Neuronal stem cell (in vitro differentiated cells): ENCODE results near the gene NUDT22.

Experiments used
- DNase-seq: peaks from one replicate; pipeline ENCODE4 v3.0.0-alpha.2; 2013; ENCODE audit warnings: low spot score
- H2AFZ ChIP-seq: one replicate; pipeline ENCODE4 v1.6.1; 2013; ENCODE audit warnings: mild to moderate bottlenecking, low read length, inconsistent platforms
- H2AK5ac ChIP-seq: 2 replicates; pipeline ENCODE4 v1.6.1; 2013; ENCODE audit warnings: low read depth, mild to moderate bottlenecking, inconsistent platforms, low read length, moderate library complexity, mixed read lengths
- H2BK120ac ChIP-seq: 2 replicates; pipeline ENCODE4 v1.6.1; 2013; ENCODE audit warnings: low read depth, mild to moderate bottlenecking, inconsistent platforms, low read length, moderate library complexity, mixed read lengths
- H2BK12ac ChIP-seq: one replicate; pipeline ENCODE4 v1.6.1; 2013; ENCODE audit warnings: low read length, inconsistent platforms
- H2BK15ac ChIP-seq: 2 replicates; pipeline ENCODE4 v1.6.1; 2013; ENCODE audit warnings: mild to moderate bottlenecking, low read length, inconsistent platforms, mixed read lengths
- H2BK5ac ChIP-seq: one replicate; pipeline ENCODE4 v1.6.1; 2013; ENCODE audit warnings: inconsistent platforms, mild to moderate bottlenecking, low read length, moderate library complexity
- H3K14ac ChIP-seq: one replicate; pipeline ENCODE4 v1.6.1; 2013; ENCODE audit warnings: low read length, inconsistent platforms
- H3K18ac ChIP-seq: 2 replicates; pipeline ENCODE4 v1.6.1; 2013; ENCODE audit warnings: low read length, inconsistent platforms
- H3K23ac ChIP-seq: 2 replicates; pipeline ENCODE4 v1.6.1; 2013; ENCODE audit warnings: low read depth, mild to moderate bottlenecking, mixed read lengths, low read length, inconsistent platforms; ENCODE audit not compliant: poor library complexity
- H3K27ac ChIP-seq: replicated peaks from 3 replicates; pipeline ENCODE4 v1.5.1; 2013; ENCODE audit warnings: low read length, inconsistent platforms
- H3K27me3 ChIP-seq, 3 experiments: 2 replicates each; pipeline ENCODE4 v1.6.1; 2013; ENCODE audit warnings: low read length in 3 of 3, mild to moderate bottlenecking in 2 of 3, inconsistent platforms in 1 of 3, low read depth in 1 of 3, mixed read lengths in 1 of 3, moderate library complexity in 1 of 3; ENCODE audit not compliant: control insufficient read depth in 3 of 3, insufficient read depth in 3 of 3
- H3K36me3 ChIP-seq, 2 donors: replicated peaks in 1 of 2; 2 replicates each; pipeline ENCODE4 v1.6.1; 2013; ENCODE audit warnings: low read length in 2 of 2; ENCODE audit not compliant: control insufficient read depth in 2 of 2, insufficient read depth in 2 of 2
- H3K4ac ChIP-seq: 2 replicates; pipeline ENCODE4 v1.6.1; 2013; ENCODE audit warnings: inconsistent platforms, mild to moderate bottlenecking, low read length, moderate library complexity
- H3K4me1 ChIP-seq, 2 donors: 1 replicate in 1 of 2; 2 replicates in 1 of 2; pipeline ENCODE4 v1.6.1; 2013; ENCODE audit warnings: low read length in 2 of 2, low read depth in 1 of 2; ENCODE audit not compliant: control insufficient read depth in 2 of 2, insufficient read depth in 1 of 2
- H3K4me2 ChIP-seq: one replicate; pipeline ENCODE4 v1.6.1; 2013; ENCODE audit warnings: mild to moderate bottlenecking, low read length, inconsistent platforms; ENCODE audit not compliant: insufficient read depth, poor library complexity, severe bottlenecking
- H3K4me3 ChIP-seq, 2 donors: 2 replicates each; pipeline ENCODE4 v1.5.1; 2013; ENCODE audit warnings: low read length in 2 of 2, mild to moderate bottlenecking in 2 of 2, inconsistent platforms in 1 of 2, moderate library complexity in 1 of 2
- H3K79me1 ChIP-seq: one replicate; pipeline ENCODE4 v1.6.1; 2013; ENCODE audit warnings: low read depth, mild to moderate bottlenecking, inconsistent platforms, low read length, moderate library complexity
- H3K9ac ChIP-seq: one replicate; pipeline ENCODE4 v1.6.1; 2013; ENCODE audit warnings: mild to moderate bottlenecking, low read depth, low read length, inconsistent platforms; ENCODE audit not compliant: poor library complexity
- H3K9me3 ChIP-seq, 2 donors: replicated peaks in 1 of 2; 2 replicates each; pipeline versions ENCODE3 to v1.6.1; 2013; ENCODE audit warnings: low read length in 2 of 2, mild to moderate bottlenecking in 2 of 2, inconsistent platforms in 1 of 2, low read depth in 1 of 2, mixed read lengths in 1 of 2, moderate library complexity in 1 of 2; ENCODE audit not compliant: control insufficient read depth in 2 of 2, insufficient read depth in 1 of 2
- H4K8ac ChIP-seq: one replicate; pipeline ENCODE4 v1.6.1; 2013; ENCODE audit warnings: low read depth, mild to moderate bottlenecking, inconsistent platforms, low read length, moderate library complexity
- H4K91ac ChIP-seq: one replicate; pipeline ENCODE4 v1.6.1; 2013; ENCODE audit warnings: low read length, low read depth, mild to moderate bottlenecking, inconsistent platforms; ENCODE audit not compliant: poor library complexity
- WGBS, 2 donors: extraction: QIAGEN DNeasy Blood & Tissue Kit; methylation state at CpG; one replicate each; pipeline ENCODE4 v1.1.7; 2013; ENCODE audit warnings: missing lambda C conversion rate in 2 of 2, mixed read lengths in 1 of 2; ENCODE audit not compliant: insufficient read length in 2 of 2, insufficient replicate concordance in 1 of 2; ENCODE audit errors: extremely low coverage in 2 of 2; 5-methylcytosine and 5-hydroxymethylcytosine counted together

NUDT22 gene

GRCh38 chr11:64229090-64229743 lies 3.1 kb downstream of the NUDT22 start:
- Histone ChIP-seq H3K9ac (peak overlapping the region; percentile 73), H4K8ac (no peak overlapping the region), H3K4ac (no peak overlapping the region), H3K27me3 (peaks cover 0 to 27% (median 0%) of the 10 kb centered on the region in 3 experiments), H3K14ac (no peak overlapping the region), H3K4me2 (no peak overlapping the region), H2BK12ac (no peak overlapping the region), H3K4me1 (peaks cover 23 to 25% of the 10 kb centered on the region in 2 donors), H4K91ac (no peak overlapping the region), H3K23ac (peak overlapping the region; percentile 37), H3K27ac (no peak overlapping the region), H3K36me3 (peaks cover 0 to 9% of the 10 kb centered on the region in 2 donors), H2BK15ac (peak overlapping the region; percentile 43), H3K4me3 (peak overlapping the region in 1 of 2 donors; percentile 72), H2AK5ac (peak overlapping the region; percentile 83), H3K9me3 (no peaks in the 10 kb centered on the region), H2AFZ (no peak overlapping the region), H2BK120ac (no peak overlapping the region), H2BK5ac (no peak overlapping the region), H3K79me1 (peaks cover 3% of the 10 kb centered on the region), H3K18ac (peak overlapping the region; percentile 15)
- DNase-seq, result no peak
- no CpG with 5 or more reads among the region's 12 CpGs for WGBS, 2 donors

- peak overlapping the region; percentile 45 for H3K27ac ChIP-seq
- DNase-seq, result no peak
- no peak overlapping the region for H3K14ac ChIP-seq
- no CpG with 5 or more reads among the region's 13 CpGs for WGBS, 2 donors
- no peak overlapping the region for H3K18ac ChIP-seq
- peaks cover 23 to 25% of the 10 kb centered on the region in 2 donors for H3K4me1 ChIP-seq
- H4K91ac ChIP-seq, result no peak overlapping the region
- H3K4ac ChIP-seq, result no peak overlapping the region
- peak overlapping the region; percentile 72 to 75 for H3K4me3 ChIP-seq
- H2BK12ac ChIP-seq, result no peak overlapping the region
- no peak overlapping the region for H3K23ac ChIP-seq
- no peak overlapping the region for H2BK120ac ChIP-seq
- no peak overlapping the region for H3K9ac ChIP-seq
- H2AK5ac ChIP-seq, result peak overlapping the region; percentile 83
- peak overlapping the region; percentile 43 for H2BK15ac ChIP-seq
- H4K8ac ChIP-seq, result no peak overlapping the region
- H3K36me3 ChIP-seq, result peaks cover 0 to 5% of the 10 kb centered on the region in 2 donors
- no peaks in the 10 kb centered on the region for H3K9me3 ChIP-seq
- H3K4me2 ChIP-seq, result peak overlapping the region; percentile 59
- peaks cover 0 to 27% (median 0%) of the 10 kb centered on the region in 3 experiments for H3K27me3 ChIP-seq
- H2AFZ ChIP-seq, result peak overlapping the region; percentile 91
- peaks cover 3% of the 10 kb centered on the region for H3K79me1 ChIP-seq
- no peak overlapping the region for H2BK5ac ChIP-seq
Measured at GRCh38 chr11:64229744-64230170, 3.7 kb downstream of the NUDT22 start.

GRCh38 chr11:64230171-64230984 lies 4.3 kb downstream of the NUDT22 start, which contains the start of gene DNAJC4:
Gene DNAJC4 (plus strand): TSS chr11:64230548. CDS start chr11:64230855, 307 bp downstream.
- Histone ChIP-seq H3K4me1 (peaks cover 18 to 21% of the 10 kb centered on the region in 2 donors), H3K9me3 (no peaks in the 10 kb centered on the region), H3K27ac (peak within 1 kb of the TSS; percentile 45), H3K9ac (peak within 1 kb of the TSS; percentile 95), H2BK5ac (no peak within 1 kb of the TSS), H3K27me3 (peaks cover 0 to 32% (median 0%) of the 10 kb centered on the region in 3 experiments), H3K14ac (peak within 1 kb of the TSS; percentile 83), H2AK5ac (peak within 1 kb of the TSS; percentile 83), H4K91ac (no peak within 1 kb of the TSS), H3K18ac (peak within 1 kb of the TSS; percentile 94), H3K4me2 (peak within 1 kb of the TSS; percentile 59), H3K4ac (no peak within 1 kb of the TSS), H3K4me3 (peak within 1 kb of the TSS; percentile 72 to 86), H2BK15ac (peak within 1 kb of the TSS; percentile 80), H2BK12ac (peak within 1 kb of the TSS; percentile 95), H3K23ac (peak within 1 kb of the TSS; percentile 90), H3K36me3 (peaks cover 0 to 5% of the 10 kb centered on the region in 2 donors), H2AFZ (peak within 1 kb of the TSS; percentile 91), H2BK120ac (peak within 1 kb of the TSS; percentile 88), H3K79me1 (peaks cover 3% of the 10 kb centered on the region), H4K8ac (no peak within 1 kb of the TSS)
- DNase-seq, result peak; percentile 95
- no CpG with 5 or more reads among the region's 62 CpGs for WGBS, 2 donors

GRCh38 chr11:64230985-64231365 lies 4.9 kb downstream of the NUDT22 start:
- WGBS, 2 donors, result no CpG with 5 or more reads among the region's 8 CpGs
- Histone ChIP-seq H3K4me1 (peaks cover 18 to 20% of the 10 kb centered on the region in 2 donors), H3K14ac (no peak overlapping the region), H2BK120ac (peak overlapping the region; percentile 88), H2BK5ac (no peak overlapping the region), H2BK15ac (no peak overlapping the region), H4K91ac (no peak overlapping the region), H3K79me1 (peaks cover 6% of the 10 kb centered on the region), H2BK12ac (no peak overlapping the region), H3K9me3 (no peaks in the 10 kb centered on the region), H3K4me2 (peak overlapping the region; percentile 59), H3K27me3 (peaks cover 0 to 36% (median 0%) of the 10 kb centered on the region in 3 experiments), H2AK5ac (no peak overlapping the region), H3K9ac (peak overlapping the region; percentile 95), H3K4me3 (peak overlapping the region; percentile 72 to 86), H3K18ac (peak overlapping the region; percentile 94), H3K27ac (no peak overlapping the region), H2AFZ (peak overlapping the region; percentile 91), H3K23ac (no peak overlapping the region), H3K4ac (no peak overlapping the region), H4K8ac (no peak overlapping the region), H3K36me3 (peaks cover 0 to 5% of the 10 kb centered on the region in 2 donors)
- DNase-seq, result no peak
